HG02938 (cell line): ENCODE data around the gene BHLHA15.
"Not testable (repeated sequence)": the region's sequence is repeated elsewhere in the genome, so short reads cannot be mapped to it uniquely, and the experiment has no call there.

Experiments used
- ATAC-seq: cut with Tn5 transposase; IDR thresholded peaks from one replicate; pipeline ENCODE4 v1.9.1; 2021; ENCODE audit warnings: mild to moderate bottlenecking, moderate library complexity; ENCODE audit not compliant: unreplicated experiment

Gene BHLHA15

DNA sequence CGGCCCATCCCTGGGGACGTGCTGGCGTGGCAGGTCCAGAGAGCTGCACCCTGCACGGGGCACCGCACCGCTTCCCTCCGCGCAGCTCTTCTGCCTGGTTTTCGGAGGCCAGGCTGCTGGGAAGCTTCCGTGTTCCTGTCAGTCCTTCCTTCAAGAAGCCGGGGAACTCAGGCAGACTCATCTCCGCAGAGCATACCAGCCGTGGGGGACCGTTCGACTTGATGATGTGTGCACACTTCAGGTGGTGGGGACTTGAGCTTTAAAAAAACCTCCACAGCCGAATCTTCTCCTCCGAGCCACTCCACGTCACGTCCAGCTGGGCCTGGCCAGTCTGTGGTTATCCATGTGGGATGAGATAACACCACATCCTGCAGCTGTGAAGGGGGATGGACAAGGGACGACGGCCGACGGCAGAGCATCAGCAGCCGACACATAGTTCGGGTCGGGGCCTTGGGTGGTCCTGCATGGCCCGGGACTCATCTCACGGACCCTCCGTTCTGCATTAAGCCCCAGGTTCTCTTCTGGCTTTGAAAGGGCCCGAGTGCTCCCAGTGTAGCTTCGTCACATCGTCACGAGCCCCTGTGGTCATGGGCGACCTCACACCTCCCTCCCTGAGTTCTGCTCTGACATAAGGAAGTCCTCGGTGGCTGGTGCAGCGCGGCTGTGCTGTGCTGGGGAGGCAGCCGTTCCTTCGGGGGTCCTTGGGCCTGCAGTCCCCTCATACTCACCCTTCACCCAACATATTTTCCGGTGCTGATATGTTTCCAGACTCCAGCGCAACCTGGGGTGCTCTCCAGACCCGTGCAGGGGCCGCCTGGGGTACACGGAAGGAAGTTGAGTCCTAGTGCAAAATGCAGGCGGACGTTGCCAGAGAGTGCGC lies 4.5 kb upstream of the BHLHA15 start:
- no peak for ATAC-seq

- ATAC-seq, result no peak
Measured at GRCh38 chr7:98209166-98209920, 1.9 kb upstream of the BHLHA15 start.

GRCh38 chr7:98210513-98211220 lies 572 bp upstream of the BHLHA15 start:
- ATAC-seq, result no peak

GRCh38 chr7:98211676-98212531 lies 665 bp downstream of the BHLHA15 start:
- no peak for ATAC-seq

DNA sequence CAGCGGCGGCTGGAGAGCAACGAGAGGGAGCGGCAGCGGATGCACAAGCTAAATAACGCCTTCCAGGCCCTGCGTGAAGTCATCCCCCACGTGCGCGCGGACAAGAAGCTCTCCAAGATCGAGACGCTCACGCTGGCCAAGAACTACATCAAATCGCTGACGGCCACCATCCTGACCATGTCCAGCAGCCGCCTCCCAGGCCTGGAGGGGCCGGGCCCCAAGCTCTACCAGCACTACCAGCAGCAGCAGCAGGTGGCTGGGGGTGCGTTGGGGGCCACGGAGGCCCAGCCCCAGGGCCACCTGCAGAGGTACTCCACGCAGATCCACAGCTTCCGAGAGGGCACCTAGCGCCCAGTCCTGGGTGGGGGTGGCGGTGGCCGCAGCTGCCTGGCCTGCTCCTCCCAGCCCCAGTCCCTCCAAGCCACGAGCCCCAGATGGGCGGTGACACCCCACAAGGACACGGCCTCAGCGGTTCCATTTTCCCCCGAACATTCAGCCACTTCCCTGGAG lies 1.3 kb downstream of the BHLHA15 start:
- no peak for ATAC-seq

DNA sequence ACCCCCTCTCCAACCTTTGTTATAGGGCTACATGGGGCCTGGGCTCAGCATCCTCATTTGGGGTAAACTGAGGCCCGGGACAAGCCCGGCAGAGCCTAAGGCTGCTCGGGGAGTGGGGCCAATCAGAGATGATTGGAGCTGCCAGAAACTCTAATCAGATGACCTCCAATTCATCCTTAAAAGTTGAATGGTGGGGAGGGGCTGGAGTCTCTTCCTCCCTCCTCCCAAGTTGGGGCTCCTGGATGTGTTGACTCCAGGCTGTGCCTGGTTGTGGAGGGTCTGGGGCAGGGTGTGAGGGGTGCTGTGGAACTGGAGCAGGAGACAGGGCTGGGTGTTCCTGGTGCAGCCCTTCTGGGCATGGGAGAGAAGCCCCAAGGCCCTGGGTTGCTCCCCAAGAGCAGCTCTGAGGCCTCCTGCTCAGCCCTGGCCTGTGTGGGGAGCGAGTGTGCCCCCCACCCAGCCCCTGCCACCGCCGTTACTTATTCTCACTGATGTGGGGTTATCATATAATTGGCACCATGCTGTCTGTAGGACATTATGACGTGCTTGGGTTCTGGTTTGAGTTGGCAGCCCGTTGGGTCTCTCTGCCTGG lies 2.2 kb downstream of the BHLHA15 start:
- ATAC-seq, result no peak

- no peak for ATAC-seq
Measured at GRCh38 chr7:98213888-98214810, 2.9 kb downstream of the BHLHA15 start.

- ATAC-seq, result no peak
Measured at GRCh38 chr7:98214811-98215321, 3.6 kb downstream of the BHLHA15 start.

- no peak for ATAC-seq
Measured at GRCh38 chr7:98215561-98216495, 4.6 kb downstream of the BHLHA15 start.

GRCh38 chr7:98216941-98217622 lies 5.8 kb downstream of the BHLHA15 start:
- no peak for ATAC-seq

DNA sequence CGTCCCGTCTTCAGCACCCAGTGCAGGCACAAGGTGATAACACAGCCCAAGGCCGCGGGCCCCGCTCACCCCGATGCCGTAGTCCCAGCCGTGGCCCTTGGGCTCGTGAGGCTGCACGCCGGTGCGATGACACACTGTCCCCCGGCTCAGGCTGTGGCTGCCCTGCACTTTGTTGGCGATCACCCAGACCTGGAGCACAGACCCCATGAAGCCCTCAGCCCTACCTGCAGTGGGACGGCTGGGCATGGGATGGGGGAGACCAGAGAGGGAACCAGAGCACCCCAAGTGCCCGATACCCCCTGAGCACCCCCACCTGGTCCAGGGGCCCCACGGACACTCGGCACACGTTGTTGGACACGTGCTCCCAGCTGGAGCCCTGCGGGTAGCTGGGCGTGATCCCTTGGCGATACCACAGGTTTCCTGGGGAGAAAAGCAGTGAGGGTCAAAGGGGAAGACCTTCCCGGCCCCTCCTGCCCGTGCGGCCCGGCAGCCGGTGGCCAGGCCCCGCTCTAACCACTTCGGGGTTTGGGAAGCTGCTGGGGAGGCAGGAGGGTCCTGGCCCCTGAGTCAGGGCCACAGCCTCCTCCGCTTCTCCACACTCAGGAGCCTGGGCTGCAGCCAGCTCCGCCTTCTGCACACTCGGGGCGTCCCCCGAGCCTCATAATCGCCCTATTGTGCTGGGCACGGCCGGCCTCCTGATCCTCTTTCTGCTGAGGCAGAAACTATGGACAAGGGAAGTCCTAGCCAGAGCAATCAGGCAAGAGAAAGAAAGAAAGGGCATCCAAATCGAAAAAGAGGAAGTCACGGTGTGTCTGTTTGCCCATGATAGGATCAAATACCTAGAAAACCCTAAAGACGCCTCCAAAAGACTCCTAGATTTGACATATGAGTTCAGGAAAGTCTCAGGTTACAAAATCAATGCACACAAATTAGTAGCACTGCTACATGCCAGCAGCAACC lies 6.7 kb downstream of the BHLHA15 start:
- no peak for ATAC-seq

GRCh38 chr7:98219382-98219781 lies 8.1 kb downstream of the BHLHA15 start:
- not testable (repeated sequence) for ATAC-seq

GRCh38 chr7:98221611-98222532 lies 10.6 kb downstream of the BHLHA15 start:
- ATAC-seq, result no peak

DNA sequence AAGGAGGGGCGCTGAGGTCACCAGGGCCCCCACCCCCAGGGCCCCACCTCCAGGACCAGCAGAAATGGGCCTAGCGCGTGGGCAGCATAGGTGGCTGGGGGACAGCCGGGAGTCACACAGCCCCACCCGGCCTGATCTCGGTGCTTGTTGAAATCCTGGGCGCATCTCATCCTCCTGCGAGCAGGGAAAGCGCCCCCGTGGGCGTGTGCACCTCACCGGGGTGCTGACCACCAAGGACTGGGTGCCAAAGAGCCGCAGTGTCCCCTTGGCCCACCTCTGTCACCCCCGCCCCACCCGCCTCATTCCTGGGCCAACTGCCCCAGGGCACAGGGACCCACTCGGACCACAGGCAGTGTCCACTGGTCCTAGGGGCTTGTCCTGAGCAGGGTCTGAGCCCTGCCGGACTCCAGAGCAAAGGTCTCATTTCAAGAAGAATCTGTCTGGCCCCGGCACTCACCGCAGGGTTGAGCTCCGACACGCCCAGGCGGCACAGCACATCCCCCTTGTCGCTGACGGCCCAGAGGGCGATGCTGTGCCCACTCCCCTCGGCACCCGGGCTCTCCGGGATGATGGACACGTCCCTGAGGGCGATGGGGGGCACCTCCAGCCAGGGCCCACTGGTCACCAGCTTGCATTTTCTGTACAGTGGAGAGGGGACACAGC lies 11.4 kb downstream of the BHLHA15 start:
- no peak for ATAC-seq
